SK-N-MC (cell line): ENCODE measurements around the gene STRIP2.
"Not testable (repeated sequence)": the region's sequence is repeated elsewhere in the genome, so short reads cannot be mapped to it uniquely, and the experiment has no call there.

ENCODE experiments used
- DNase-seq: peaks from one replicate; pipeline ENCODE4 v3.0.0-alpha.2; 2011; ENCODE audit warnings: low read depth, low spot score
- H3K27ac ChIP-seq: fragments of 200-600 bp; sonication (generic); 2 replicates; pipeline ENCODE4 v1.5.1; 2016; ENCODE audit warnings: mixed run types
- H3K36me3 ChIP-seq: fragments of 200-600 bp; sonication (generic); 2 replicates; pipeline ENCODE4 v1.6.1; 2017; ENCODE audit warnings: antibody characterized with exemption, low read length, mixed read lengths; ENCODE audit not compliant: insufficient read depth
- H3K4me3 ChIP-seq: fragments of 200-600 bp; sonication (generic); 2 replicates; pipeline ENCODE4 v1.5.1; 2016
- H3K9ac ChIP-seq: fragments of 200-600 bp; sonication (generic); 2 replicates; pipeline ENCODE4 v1.8.0; 2017; ENCODE audit warnings: mixed run types, mixed read lengths; ENCODE audit not compliant: insufficient read length
- H3K9me3 ChIP-seq: fragments of 200-600 bp; sonication (generic); 2 replicates; pipeline ENCODE4 v1.6.1; 2017; ENCODE audit warnings: low read depth, mild to moderate bottlenecking, antibody characterized with exemption, low read length, moderate library complexity, mixed read lengths
- EZH2 ChIP-seq: fragments of 200-600 bp; sonication (generic); IDR thresholded peaks from one replicate; pipeline ENCODE4 v1.6.1; 2017; ENCODE audit warnings: antibody characterized with exemption
- FOXP2 ChIP-seq: optimal IDR thresholded peaks from 2 replicates; pipeline ENCODE3; 2011; ENCODE audit warnings: mild to moderate bottlenecking, moderate library complexity; ENCODE audit not compliant: insufficient read depth; ENCODE audit errors: extremely low read length, control extremely low read depth
- POLR2AphosphoS5 ChIP-seq: IDR thresholded peaks from 2 replicates; pipeline ENCODE4 v1.6.1; 2012; ENCODE audit warnings: mild to moderate bottlenecking, low read depth, low read length, borderline replicate concordance

STRIP2 gene

GRCh38 chr7:129479831-129480230 is 45.6 kb downstream of the STRIP2 start:
- no peak for TF ChIP-seq EZH2
- no peak for TF ChIP-seq POLR2AphosphoS5
- no peak for TF ChIP-seq FOXP2
- H3K36me3 ChIP-seq: no peaks in the 10 kb centered on the region
- H3K9ac ChIP-seq: no peak overlapping the region
- H3K9me3 ChIP-seq: no peaks in the 10 kb centered on the region
- no peak for DNase-seq
- no peak overlapping the region for H3K27ac ChIP-seq
- no peak overlapping the region for H3K4me3 ChIP-seq

- no peak for TF ChIP-seq EZH2
- TF ChIP-seq POLR2AphosphoS5: no peak
- TF ChIP-seq FOXP2: no peak
- Histone ChIP-seq H3K4me3 (no peak overlapping the region), H3K36me3 (no peaks in the 10 kb centered on the region), H3K9me3 (no peaks in the 10 kb centered on the region), H3K9ac (no peak overlapping the region), H3K27ac (no peak overlapping the region)
- no peak for DNase-seq
These were observed 46.6 kb downstream of the STRIP2 start for GRCh38 chr7:129480674-129481363.

GRCh38 chr7:129481376-129481775 is 47.1 kb downstream of the STRIP2 start:
- DNase-seq: not testable (repeated sequence)

GRCh38 chr7:129482781-129483180 is 48.5 kb downstream of the STRIP2 start:
- no peak overlapping the region for H3K4me3 ChIP-seq
- H3K9ac ChIP-seq: no peak overlapping the region
- no peaks in the 10 kb centered on the region for H3K36me3 ChIP-seq
- no peak overlapping the region for H3K27ac ChIP-seq
- TF ChIP-seq EZH2: no peak
- no peak for TF ChIP-seq POLR2AphosphoS5
- TF ChIP-seq FOXP2: no peak
- DNase-seq: no peak
- no peaks in the 10 kb centered on the region for H3K9me3 ChIP-seq

More at GRCh38 chr7:129481376-129481775, 47.1 kb downstream of the STRIP2 start:
- H3K9me3 ChIP-seq, H3K36me3 ChIP-seq, H3K4me3 ChIP-seq, H3K9ac ChIP-seq, H3K27ac ChIP-seq: not testable (repeated sequence)

GRCh38 chr7:129489491-129489890 is 55.3 kb downstream of the STRIP2 start:
- Histone ChIP-seq H3K4me3 (no peak overlapping the region), H3K36me3 (no peaks in the 10 kb centered on the region), H3K9ac (no peak overlapping the region), H3K27ac (no peak overlapping the region), H3K9me3 (no peaks in the 10 kb centered on the region)
- TF ChIP-seq EZH2: no peak
- TF ChIP-seq POLR2AphosphoS5: no peak
- TF ChIP-seq FOXP2: no peak
- no peak for DNase-seq

DNA sequence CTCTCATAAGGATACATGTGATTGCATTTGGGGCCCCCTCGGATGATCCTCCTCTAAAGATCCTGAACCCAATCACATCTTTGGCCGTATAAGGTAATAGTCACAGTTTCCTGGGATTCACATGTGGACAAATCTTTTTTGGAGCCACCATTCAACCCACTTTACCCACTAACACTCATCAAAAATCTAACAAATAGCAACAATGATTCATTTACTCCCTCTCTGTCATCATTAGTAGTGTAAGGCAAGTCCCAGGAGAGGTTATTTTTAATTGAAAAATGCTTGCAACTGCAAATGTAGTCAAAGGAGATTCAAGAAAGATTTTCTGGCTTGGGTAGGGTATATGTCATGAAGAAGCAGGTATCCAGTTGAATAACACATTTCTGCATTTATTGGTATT is 58.2 kb downstream of the STRIP2 start:
- no peak overlapping the region for H3K27ac ChIP-seq
- H3K9me3 ChIP-seq: no peaks in the 10 kb centered on the region
- no peaks in the 10 kb centered on the region for H3K36me3 ChIP-seq

GRCh38 chr7:129493555-129493954 is 59.3 kb downstream of the STRIP2 start:
- Histone ChIP-seq H3K9ac (no peak overlapping the region), H3K36me3 (no peaks in the 10 kb centered on the region), H3K4me3 (no peak overlapping the region), H3K27ac (no peak overlapping the region), H3K9me3 (no peaks in the 10 kb centered on the region)
- TF ChIP-seq FOXP2 (no peak), POLR2AphosphoS5 (no peak), EZH2 (no peak)
- DNase-seq: no peak

More for the DNA sequence above, 58.2 kb downstream of the STRIP2 start:
- Histone ChIP-seq H3K9ac (no peak overlapping the region), H3K4me3 (no peak overlapping the region)
- TF ChIP-seq FOXP2 (no peak), POLR2AphosphoS5 (no peak), EZH2 (no peak)
- DNase-seq: no peak

GRCh38 chr7:129494041-129494440 is 59.8 kb downstream of the STRIP2 start:
- Histone ChIP-seq H3K4me3 (no peak overlapping the region), H3K36me3 (no peaks in the 10 kb centered on the region), H3K9me3 (no peaks in the 10 kb centered on the region), H3K27ac (no peak overlapping the region), H3K9ac (no peak overlapping the region)
- TF ChIP-seq EZH2: no peak
- no peak for TF ChIP-seq POLR2AphosphoS5
- TF ChIP-seq FOXP2: no peak
- DNase-seq: no peak

DNA sequence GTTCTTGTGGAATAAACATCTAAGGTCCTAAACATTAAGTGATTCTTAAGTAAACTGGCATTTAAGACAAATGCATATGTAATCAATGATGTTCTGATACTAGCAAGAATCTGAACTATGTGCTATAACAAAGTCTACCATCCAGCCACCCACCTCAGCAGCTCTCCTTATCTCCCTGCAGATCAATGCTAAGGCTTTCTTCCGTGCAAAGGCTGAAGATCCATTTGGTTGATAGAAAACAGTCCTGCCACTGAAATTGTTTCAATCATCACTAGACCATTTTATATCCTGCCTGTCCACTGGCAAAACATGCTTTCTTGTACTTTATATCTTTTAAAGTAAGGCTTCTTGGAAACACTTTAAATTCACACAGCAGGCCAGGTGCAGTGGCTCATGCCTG is 61.8 kb downstream of the STRIP2 start:
- Histone ChIP-seq H3K9me3 (no peaks in the 10 kb centered on the region), H3K36me3 (no peaks in the 10 kb centered on the region), H3K4me3 (no peak overlapping the region), H3K27ac (no peak overlapping the region), H3K9ac (no peak overlapping the region)
- no peak for TF ChIP-seq EZH2
- no peak for TF ChIP-seq FOXP2
- TF ChIP-seq POLR2AphosphoS5: no peak
- no peak for DNase-seq
